Posterior cingulate gyrus (tissue), 11 donors: ENCODE measurements around the gene LAMA2.

Experiments used
- DNase-seq, 10 donors: peaks; one replicate each; pipeline versions ENCODE4 v3.0.0 to v3.0.0-alpha.2; 2020 to 2021; ENCODE audit warnings: mixed read lengths in 3 of 10
- intact Hi-C: fragments of 100-400 bp; cut with DNase I; formaldehyde crosslinking; loops from one replicate; pipeline ENCODE4 v1.15.1; 2023

The LAMA2 gene

DNA sequence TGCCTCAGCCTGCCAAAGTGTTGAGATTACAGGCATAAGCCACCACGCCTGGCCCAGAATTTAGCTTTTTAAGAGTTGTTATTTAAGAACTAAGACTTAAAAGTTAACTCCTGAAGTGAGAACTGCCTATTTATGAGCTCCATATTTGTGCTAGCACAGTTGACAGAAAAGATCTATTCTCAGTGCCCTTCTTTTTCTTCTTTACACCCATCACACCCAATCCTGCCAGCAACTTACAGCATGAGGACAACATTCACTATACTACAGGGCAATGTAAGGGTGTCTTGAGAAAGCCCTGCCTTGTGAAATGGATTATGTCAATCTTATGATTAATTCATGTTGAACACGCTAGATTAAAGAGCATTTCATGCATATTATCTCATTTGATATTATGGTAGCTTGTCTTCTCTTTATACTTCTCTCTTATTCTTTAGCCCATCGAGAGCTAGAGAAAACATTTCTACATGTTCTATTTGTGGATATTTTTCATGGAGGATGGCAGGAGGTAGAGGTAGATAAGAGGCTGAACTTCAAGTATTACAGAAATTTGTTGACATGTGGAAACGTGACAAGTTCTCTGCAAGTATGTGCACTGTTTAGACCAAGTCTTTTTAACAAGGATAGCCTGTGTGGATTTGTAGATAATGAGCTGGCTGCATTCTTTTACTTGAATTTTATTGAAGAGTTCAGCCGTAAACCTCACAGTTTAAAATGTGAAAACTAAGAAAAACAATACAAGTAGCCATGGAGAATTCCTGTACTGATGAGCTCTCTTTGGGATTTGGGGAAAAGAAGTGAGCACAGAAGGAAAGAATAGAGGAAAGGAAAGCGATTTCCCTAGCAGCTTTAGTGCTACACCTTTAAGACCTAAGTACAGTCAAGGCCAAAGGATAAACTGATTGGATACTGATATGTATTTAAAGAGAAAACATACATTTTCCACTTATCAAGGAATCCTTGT lies 614.8 kb downstream of the LAMA2 start:
- intact Hi-C loops: loop anchor here (10.0 kb wide), 1 partner anchor 527 kb away; no protein-coding TSS in a partner anchor
- no peak for DNase-seq

DNA sequence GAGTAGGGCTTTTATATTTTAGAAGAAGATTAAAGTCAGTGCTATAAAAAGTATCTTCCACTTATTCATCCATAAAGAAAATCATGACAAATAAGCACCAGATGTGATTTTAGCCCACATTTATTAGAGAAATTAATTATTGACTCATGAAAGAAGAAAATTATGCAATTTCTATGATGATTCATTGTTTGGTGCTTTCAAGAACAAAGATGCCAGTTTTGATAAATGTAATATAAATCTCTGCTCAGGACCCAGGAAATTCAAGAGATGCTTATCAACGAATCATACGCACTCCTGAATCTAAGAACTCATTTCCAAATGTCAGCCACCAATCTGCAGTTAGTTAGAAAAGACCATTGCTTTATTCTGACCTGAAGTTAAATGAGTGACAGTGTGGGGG lies 615.6 kb downstream of the LAMA2 start:
- intact Hi-C loops: loop anchor here (10.0 kb wide), 1 partner anchor 526 kb away; no protein-coding TSS in a partner anchor
- DNase-seq: no peak

DNA sequence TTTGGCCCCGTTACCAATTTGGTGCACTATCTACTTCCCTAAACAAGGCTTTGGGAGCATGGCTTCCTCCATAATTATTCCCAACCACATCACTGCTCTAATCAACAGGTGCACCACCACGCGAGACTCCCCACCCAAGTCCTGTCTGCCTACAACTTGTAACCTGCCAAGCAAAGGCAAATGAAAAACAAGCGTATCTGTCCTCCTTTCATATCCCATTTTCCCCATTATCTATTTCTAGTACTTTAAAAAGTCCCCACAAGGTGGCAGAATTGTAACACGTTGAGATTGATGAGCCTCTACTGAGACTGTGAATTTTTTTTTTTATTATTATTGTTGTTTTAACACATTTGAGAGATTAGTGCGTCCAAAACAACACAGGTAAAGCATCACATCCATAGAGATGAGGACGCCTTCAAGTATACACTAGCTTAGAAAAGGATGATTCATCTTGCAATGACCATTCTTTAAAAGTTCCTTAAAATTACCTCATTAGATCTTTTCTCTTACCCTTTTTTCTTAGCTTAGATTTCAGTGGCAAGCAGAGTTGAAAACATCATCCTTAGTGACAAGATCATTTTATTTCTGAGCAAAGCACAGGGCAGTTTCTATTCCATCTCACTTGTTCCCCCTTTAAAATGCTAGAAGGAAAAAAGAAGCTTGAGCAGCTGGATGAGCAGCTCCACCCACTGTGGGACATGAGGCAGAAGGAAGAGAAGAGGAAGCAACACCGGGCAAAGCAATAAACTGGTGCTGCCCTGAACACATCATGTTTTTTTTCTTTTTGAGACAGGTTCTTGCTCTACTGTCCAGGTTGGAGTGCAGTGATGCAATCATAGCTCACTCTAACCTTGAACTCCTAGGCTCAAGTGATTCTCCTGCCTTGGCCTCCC lies 616.3 kb downstream of the LAMA2 start:
- intact Hi-C loops: loop anchor here (1.0 to 10.0 kb wide), 2 partner anchors 76 to 526 kb away; no protein-coding TSS in a partner anchor
- no peak for DNase-seq

DNA sequence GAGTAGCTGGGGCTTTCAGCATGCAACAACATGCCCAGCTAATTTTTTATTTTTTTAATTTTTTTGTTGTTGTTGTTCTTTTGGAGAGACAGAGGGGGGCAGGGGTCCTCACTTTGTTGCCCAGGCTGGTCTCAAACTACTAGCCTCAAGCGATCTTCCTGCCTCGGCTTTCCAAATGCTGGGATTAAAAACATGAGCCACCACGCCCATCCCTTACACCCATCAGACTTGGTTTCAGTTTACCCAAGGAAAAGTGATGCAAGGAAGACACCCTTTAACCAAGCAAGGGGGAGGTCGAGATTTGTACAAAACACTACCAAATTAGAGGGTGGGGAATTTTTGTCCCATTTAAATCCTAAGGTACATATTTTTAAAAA lies 616.9 kb downstream of the LAMA2 start:
- intact Hi-C loops: loop anchor here (1.0 to 10.0 kb wide), 3 partner anchors 75 to 525 kb away; no protein-coding TSS in a partner anchor
- DNase-seq: no peak

DNA sequence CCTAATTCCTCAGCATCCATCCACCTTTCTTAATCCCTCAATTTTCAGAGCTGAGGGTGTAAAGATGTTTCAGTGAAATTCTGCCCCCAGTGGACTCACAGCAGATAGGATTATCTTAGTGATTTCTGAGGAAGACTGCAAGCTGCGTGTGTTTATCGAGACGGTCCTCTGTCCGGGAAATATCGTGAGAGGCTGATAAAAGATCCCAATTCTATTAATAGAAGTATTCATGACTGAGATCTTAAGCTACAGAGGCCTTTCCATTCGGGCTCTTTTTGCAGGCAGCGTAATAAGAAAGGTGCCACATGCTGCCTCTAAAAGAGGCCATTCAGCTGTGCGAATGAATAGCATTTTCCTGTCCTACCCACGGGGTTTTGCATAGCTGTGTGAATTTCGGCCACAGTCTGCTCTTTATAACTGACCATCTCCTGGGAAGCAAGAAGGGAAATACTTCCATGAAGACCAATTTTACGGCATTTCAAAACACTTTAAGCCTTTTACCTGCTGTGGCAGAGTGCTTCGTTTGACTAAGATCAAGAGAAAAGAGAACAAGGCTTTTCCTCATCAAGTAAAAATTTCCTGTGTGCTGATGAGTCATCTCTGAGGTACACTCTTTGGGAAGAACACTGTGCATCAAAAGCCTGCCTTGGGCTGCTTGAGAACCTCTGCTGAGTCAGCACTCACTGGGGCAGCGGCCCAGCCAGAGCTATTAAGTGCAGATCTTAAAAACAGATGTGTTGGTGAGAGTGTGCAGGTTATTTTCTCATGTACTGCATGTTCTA lies 618.2 kb downstream of the LAMA2 start:
- intact Hi-C loops: loop anchor here (10.0 kb wide), 1 partner anchor 244 kb away; no protein-coding TSS in a partner anchor
- DNase-seq: peak in 6 of 10 donors; percentile 39 to 88 (median 64)

DNA sequence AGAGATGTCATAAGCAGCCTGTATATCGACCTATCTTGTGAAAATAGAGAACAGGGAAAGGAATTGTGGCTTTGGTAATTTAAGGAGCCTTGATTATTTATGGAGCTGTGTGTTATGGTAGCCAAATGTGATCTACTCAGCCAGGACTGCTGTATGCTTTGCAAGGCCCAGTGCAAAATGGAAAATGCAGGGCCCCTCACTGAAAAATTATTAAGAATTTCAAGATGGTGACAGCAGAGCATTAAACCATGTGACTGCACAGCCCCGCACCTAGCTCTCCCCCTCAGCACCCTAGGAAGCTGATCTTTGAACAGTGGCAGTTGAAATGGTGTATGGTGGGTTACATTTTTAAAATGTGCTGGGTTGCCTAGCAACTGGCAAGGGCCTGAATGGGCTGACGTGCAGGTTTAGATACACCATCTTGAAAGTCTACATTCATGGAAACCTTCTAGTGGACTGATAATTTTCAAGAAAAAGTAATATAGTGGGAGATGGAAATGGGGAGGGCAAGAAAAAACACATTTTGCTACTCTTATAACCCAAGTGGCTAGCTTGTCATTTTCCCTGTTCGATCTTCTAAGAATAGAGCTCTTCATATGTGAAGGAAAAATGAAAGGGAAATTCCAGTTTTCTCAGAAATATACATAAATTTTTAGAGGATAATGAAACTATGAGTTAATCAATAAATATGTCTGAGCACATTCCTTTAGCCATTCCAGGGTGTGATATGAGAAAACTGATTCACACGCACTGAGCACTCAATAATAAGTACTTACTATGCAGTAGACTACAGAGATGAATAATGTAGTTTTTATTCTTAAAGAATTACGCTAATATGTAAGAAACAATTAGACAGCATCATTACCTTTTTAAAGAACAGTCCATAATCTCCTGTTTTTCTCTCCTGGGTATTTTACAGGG lies 619.1 kb downstream of the LAMA2 start:
- intact Hi-C loops: loop anchor here (10.0 kb wide), 1 partner anchor 243 kb away; no protein-coding TSS in a partner anchor
- no peak for DNase-seq

DNA sequence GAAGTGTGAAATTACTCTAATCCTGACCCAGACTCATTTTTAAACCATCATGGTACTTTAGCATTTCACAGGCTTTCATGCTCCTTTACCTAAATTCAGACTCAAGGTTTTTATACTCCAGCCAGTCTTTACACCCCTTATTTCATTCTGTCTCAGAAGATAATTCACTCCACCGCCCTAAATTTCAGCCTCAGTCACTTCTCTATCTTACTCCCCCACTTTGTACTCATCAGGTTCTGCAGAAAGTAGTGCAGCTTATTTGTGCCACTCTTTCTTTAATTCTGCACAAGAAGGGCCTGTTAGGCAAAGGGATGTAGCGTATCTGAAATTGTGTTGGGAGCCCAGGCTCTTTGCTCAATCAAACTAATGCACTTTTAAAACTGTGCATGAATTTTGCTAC lies 621.5 kb downstream of the LAMA2 start:
- DNase-seq: no peak
- intact Hi-C loops: loop anchor here (10.0 kb wide), 1 partner anchor 240 kb away; no protein-coding TSS in a partner anchor

DNA sequence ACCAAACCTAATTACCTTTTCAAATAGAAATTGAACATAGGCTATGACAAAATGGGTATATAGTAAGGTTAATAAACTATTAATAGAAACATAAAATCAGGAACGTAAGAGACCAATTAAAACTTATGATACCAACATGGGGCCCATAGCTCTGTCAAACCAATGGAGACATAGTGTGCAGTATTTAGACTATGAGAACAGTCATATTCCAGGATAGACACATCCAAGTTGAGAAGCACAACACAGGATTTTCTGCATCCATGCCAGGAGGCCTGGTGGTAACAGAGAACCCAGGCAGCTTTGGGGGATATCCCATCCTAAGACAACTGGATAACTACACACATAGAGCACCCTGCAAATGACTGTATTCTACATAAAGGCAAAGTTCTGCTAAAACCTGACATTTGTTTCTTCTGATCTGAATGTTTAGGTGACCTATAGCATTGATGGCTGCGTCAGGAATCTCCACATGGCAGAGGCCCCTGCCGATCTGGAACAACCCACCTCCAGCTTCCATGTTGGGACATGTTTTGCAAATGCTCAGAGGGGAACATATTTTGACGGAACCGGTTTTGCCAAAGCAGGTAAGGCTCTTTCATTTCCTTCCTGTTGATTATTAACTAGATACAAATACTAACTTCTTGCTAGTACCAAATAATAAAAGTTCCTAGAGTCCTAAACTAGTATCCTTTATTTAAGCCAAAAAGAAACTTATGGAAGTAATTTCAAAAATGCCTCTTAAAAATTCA lies 624.3 kb downstream of the LAMA2 start:
- intact Hi-C loops: loop anchor here (10.0 kb wide), 1 partner anchor 238 kb away; no protein-coding TSS in a partner anchor
- no peak for DNase-seq

DNA sequence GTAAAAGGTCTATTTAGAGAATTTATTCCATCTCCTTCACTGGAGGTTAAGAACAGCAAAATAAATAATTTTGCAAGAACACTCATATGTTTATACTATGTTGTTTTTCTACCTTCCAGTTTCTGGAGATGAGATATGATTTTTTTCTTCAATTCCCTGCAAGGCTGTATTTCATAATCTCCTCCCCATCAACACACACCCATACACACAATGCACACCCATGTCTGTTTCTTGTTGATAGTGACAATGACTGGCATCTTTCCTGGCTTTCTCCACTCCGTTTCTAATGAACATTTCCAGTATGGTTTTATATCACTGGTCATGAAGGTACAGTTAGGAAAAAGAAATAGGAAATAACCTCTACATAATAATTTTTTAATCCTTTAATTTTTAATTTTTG lies 624.9 kb downstream of the LAMA2 start:
- no peak for DNase-seq
- intact Hi-C loops: loop anchor here (10.0 kb wide), 1 partner anchor 237 kb away; no protein-coding TSS in a partner anchor

DNA sequence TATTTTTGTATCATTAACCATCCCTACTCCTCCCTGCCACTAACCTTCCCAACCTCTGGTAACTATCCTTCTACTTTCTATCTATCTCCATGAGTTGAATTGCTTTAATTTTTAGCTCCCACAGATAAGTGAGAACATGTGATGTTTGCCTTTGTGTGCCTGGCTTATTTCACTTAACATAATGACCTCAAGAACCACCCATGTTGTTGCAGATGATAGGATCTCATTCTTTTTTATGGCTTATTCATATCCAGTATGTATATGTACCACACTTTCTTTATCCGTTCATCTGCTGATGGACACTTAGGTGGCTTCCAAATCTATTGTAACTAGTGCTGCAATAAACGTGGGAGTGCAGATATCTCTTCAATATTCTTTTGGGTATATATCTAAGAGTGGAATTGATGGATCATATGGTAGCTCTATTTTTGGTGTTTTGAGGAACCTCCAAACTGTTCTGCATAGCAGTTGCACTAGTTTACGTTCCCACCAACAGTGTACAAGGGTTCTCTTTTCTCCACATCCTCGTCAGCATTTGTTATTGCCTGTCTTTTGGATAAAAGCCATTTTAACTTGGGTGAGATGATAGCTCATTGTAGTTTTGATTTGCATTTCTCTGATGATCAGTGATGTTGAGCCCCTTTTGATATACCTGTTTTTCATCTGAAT lies 625.7 kb downstream of the LAMA2 start:
- DNase-seq: no peak
- intact Hi-C loops: loop anchor here (10.0 kb wide), 1 partner anchor 236 kb away; no protein-coding TSS in a partner anchor

DNA sequence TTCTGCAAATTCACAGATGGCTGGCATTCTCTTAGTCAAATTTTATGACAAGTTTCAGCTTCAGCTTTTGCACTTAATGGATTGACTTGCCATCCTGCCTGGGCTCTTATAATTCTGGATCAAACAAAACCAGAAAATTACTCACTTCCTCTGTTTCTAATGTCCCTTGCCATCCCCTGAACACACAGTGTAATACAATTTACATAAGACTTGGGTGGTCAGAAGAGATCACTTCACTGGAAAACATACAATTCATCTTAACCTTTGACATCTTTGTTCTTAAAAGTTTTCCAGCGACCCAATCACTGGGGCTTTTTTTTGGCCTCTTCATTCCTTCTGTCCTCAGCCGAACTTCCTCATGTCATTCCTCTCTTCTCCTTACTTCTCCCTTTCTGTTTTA lies 628.0 kb downstream of the LAMA2 start:
- intact Hi-C loops: no loop called here
- DNase-seq: no peak

DNA sequence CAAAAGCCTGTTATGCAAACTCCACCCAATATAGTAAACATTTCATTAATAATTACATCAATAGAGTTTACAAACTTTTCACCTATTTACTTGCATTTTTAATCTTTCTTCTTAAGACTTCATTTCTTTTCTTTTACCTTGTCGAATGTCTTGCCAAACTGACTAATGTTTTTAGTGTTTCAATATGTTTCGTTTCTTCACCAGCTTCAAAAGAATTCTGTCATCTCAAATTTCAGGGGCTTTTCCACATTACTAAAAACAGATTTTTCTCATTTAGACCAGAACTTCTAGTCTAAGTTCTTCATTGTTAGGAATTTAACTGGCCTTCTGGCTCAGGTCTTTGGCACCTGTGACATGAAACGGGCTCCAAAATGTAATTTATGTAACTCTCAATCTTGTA lies 630.5 kb downstream of the LAMA2 start:
- DNase-seq: no peak
- intact Hi-C loops: no loop called here

DNA sequence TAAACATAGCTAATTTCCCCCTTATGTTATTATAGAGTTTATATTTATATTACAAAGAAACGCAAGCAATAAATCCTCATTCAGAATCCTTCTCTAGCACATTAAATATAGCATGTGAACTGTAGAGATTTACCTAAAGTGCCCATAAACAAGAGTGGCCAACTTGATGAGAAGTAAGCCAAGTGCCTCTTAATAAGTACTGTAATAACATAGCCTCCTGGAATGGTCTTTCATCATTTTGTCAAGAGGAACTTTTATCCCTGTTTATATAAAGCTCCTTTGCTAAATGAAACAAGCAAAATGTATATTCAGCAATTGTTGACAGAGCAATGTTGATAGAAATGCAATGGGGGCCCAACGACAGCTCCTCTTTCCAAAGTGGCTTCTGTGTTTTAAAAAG lies 632.1 kb downstream of the LAMA2 start:
- intact Hi-C loops: no loop called here

DNA sequence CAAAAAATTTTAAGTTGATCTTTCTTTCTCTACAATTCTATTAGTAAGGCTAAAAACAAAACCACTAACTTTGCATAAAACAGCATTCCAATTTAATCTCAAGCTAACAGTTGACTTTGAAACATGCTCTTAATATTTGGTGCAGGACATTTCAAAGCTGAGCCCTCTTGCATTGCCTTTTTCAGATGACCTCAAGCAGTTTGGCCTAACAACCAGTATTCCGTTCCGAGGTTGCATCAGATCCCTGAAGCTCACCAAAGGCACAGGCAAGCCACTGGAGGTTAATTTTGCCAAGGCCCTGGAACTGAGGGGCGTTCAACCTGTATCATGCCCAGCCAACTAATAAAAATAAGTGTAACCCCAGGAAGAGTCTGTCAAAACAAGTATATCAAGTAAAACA lies 633.1 kb downstream of the LAMA2 start:
- intact Hi-C loops: no loop called here
- no peak for DNase-seq

More for the DNA sequence above, 632.1 kb downstream of the LAMA2 start:
- DNase-seq: no peak

DNA sequence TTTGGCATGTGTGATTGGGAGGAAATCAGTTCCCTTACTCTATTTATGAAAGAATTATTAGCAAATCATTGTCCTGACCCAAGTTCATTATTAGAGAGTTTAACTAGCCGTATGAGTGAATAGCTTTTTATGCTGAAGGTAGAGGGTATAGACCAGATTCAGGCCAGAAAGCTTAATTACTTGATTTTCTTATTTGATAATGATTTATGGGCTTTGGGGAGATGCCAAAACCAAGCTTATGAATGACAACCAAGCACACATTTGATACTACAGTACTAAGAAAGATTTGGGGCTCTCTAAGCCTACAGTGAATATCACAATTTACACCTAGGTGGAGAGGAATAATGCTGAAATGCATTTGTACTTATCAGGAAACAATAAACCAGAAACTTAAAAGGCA lies 633.8 kb downstream of the LAMA2 start:
- intact Hi-C loops: no loop called here
- DNase-seq: no peak

DNA sequence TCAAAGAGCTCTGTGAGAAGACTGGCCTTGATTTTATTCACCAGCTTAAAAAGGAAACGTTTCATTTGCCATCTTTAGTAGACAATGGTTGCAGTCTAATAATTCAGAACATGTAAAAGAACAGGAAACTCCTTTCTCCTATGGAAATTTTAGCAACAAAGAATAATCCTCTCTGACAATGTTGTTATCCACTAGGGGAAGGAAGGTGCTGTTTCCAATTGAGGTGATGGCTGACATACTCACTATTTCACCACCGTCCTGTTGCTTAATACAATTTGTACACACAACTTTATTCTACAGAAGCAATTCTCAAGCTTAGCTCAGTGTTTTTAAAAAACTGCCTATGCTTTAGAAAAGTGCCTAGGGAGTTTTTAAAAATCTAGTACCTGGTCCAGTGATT lies 634.4 kb downstream of the LAMA2 start:
- no peak for DNase-seq
- intact Hi-C loops: no loop called here

DNA sequence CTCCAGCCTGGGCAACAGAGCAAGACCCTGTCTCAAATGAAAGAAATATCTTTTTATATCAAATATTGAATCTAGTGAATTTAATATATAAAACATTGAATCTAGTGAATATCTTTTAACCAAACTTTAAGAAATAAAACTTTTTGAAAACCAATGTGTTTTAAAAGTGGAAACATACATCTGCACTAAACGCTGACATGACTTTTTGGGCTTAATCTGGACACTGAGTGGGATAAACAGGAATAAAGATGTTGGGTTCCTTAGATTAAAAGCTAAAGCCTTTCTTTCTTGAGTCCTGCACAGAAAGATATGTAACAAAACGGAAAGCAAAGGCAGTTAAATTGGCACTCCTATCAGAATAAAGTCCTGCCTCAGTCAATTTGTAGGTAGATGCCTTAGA lies 636.8 kb downstream of the LAMA2 start:
- no peak for DNase-seq
- intact Hi-C loops: no loop called here

DNA sequence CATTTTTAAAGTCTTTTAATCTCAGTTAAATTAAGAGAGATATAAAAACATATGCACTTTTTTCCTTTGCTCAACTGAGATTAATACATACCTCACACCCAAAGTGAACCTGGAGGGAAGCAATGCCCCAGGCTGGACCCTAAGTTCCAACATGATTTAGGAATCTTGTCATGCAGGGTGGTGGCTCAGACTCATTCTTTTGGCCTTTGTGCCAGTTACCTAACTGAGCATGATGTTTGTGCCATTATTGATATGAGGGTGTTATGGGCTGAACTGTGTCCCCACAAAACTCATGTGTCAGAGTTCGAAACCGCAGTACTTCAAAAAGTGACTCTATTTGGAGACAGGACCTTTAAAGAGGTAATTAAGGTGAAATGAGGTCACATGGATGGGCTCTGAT lies 639.0 kb downstream of the LAMA2 start:
- intact Hi-C loops: no loop called here
- no peak for DNase-seq
